HG02981 (cell line): ENCODE data around the gene TEDC2.
A peak's percentile ranks its signal among the peaks of the same experiment; 100 is the strongest.

Experiments used
- ATAC-seq: cut with Tn5 transposase; IDR thresholded peaks from one replicate; pipeline ENCODE4 v1.9.1; 2021; ENCODE audit warnings: mild to moderate bottlenecking, moderate library complexity; ENCODE audit not compliant: unreplicated experiment

TEDC2 gene

GRCh38 chr16:2465653-2466415 lies 5.9 kb downstream of the TEDC2 start:
- ATAC-seq = no peak

- no peak for ATAC-seq
Measured at GRCh38 chr16:2466667-2467527, 7.0 kb downstream of the TEDC2 start.

- no peak for ATAC-seq
Measured at GRCh38 chr16:2467528-2468232, 7.8 kb downstream of the TEDC2 start.

GRCh38 chr16:2468233-2468724 lies 8.4 kb downstream of the TEDC2 start:
- ATAC-seq = no peak

- no peak for ATAC-seq
Measured at GRCh38 chr16:2468725-2469398, 9.0 kb downstream of the TEDC2 start.

GRCh38 chr16:2469399-2470233 lies 9.7 kb downstream of the TEDC2 start:
- no peak for ATAC-seq

- no peak for ATAC-seq
Measured at GRCh38 chr16:2470234-2470601, 10.3 kb downstream of the TEDC2 start.

GRCh38 chr16:2470603-2471015 lies 10.7 kb downstream of the TEDC2 start:
- no peak for ATAC-seq

- no peak for ATAC-seq
Measured at GRCh38 chr16:2471016-2471652, 11.2 kb downstream of the TEDC2 start, which contains the start of gene NTN3. Gene NTN3, plus strand, starts transcription at chr16:2471297. Its CDS starts 405 bp downstream, at chr16:2471702.

- no peak for ATAC-seq
Measured at GRCh38 chr16:2471653-2472487, 12.0 kb downstream of the TEDC2 start.

GRCh38 chr16:2472488-2472864 lies 12.6 kb downstream of the TEDC2 start:
- no peak for ATAC-seq

GRCh38 chr16:2472885-2473445 lies 13.1 kb downstream of the TEDC2 start:
- no peak for ATAC-seq

GRCh38 chr16:2473446-2473926 lies 13.6 kb downstream of the TEDC2 start:
- no peak for ATAC-seq

- ATAC-seq = peak; percentile 9
Measured at GRCh38 chr16:2473999-2474876, 14.3 kb downstream of the TEDC2 start.

- ATAC-seq = peak; percentile 44
Measured at GRCh38 chr16:2474877-2475412, 15.0 kb downstream of the TEDC2 start, which contains the start of gene TBC1D24. Gene TBC1D24, plus strand, starts transcription at chr16:2475127. Its CDS starts 21,022 bp downstream, at chr16:2496149.
